ENCODE results near the gene PSMD3.
"Not testable (repeated sequence)": the region's sequence is repeated elsewhere in the genome, so short reads cannot be mapped to it uniquely, and the experiment has no call there.

The PSMD3 gene

DNA sequence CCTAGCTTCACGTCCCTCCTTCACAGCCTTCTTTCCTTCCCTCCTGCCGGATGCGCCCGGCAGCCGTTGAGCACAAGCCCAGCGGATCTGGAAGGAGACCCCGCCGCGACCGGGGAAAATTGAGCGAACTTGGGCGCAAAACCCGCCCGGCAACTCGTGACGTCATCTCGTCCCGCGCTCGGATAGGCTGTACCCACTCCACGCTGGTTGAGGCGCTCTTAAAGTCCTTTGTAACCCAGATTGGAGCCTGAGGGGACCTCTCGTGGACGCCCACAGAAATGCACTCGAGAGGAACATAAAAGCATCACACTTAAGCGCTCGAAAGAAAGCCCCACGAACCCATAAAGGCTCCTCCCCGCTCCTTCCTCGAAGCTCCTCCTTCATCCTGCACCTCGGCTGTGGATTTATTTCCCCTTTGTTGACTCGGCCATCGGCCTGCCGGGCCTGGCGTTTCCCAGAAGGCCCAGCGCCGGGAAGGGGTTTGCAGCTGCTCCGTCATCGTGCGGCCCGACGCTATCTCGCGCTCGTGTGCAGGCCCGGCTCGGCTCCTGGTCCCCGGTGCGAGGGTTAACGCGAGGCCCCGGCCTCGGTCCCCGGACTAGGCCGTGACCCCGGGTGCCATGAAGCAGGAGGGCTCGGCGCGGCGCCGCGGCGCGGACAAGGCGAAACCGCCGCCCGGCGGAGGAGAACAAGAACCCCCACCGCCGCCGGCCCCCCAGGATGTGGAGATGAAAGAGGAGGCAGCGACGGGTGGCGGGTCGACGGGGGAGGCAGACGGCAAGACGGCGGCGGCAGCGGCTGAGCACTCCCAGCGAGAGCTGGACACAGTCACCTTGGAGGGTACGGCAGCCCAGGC, at the start of gene PSMD3:
PSMD3 (plus strand) TSS at position 457 of the 856 bp plus-strand sequence; CDS start at position 621, 164 bp downstream.
- peak; percentile 99 for DNase-seq (ENCODE audit: low spot score)

GRCh38 chr17:39933912-39934311, 46.7 kb upstream of the PSMD3 start:
- DNase-seq (ENCODE audit: low spot score) = no peak

DNA sequence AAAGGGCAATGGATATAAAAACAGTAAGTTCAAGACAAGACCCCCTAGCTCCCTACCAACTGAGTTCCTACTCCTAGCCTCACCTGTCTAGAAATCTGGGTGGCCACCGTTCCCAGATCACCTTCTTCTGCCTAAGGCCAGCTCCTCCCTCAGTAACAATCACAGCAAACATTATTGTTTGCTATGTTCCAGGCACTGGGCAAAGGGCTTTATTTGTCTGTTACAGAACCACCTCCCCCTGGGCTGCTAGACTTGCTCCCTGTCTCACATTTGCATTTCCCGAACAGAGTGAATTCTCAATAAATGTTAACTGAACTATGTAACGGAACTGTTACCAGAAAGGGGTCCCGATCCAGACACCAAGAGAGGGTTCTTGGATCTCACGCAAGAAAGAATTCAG, 46.3 kb upstream of the PSMD3 start:
- DNase-seq (ENCODE audit: low spot score) = no peak

- DNase-seq (ENCODE audit: low spot score) = no peak
Observed at GRCh38 chr17:39935909-39936308, 44.7 kb upstream of the PSMD3 start.

GRCh38 chr17:39937447-39937846, 43.2 kb upstream of the PSMD3 start:
- DNase-seq (ENCODE audit: low spot score) = no peak

GRCh38 chr17:39938140-39938869, 42.3 kb upstream of the PSMD3 start:
- no peak for DNase-seq (ENCODE audit: low spot score)

DNA sequence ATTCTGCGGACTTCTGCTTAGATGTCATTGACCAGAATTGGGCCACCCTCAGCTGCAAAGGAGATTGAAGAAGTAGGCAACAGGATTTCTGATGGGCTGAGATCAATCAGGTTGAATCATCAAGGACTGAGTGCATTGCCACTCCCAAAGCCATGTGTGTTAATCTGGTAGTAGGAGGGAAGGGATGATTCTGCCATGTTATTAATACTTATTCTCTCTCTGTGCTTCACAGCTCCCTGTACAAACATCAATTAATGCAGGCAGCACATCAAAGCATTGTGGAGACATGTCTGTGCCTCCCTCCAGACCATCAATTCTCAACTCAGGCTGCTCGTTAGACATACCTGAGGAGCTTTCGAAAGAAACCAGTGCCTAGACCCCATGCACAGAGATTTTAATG, 41.5 kb upstream of the PSMD3 start:
- no peak for DNase-seq (ENCODE audit: low spot score)

DNA sequence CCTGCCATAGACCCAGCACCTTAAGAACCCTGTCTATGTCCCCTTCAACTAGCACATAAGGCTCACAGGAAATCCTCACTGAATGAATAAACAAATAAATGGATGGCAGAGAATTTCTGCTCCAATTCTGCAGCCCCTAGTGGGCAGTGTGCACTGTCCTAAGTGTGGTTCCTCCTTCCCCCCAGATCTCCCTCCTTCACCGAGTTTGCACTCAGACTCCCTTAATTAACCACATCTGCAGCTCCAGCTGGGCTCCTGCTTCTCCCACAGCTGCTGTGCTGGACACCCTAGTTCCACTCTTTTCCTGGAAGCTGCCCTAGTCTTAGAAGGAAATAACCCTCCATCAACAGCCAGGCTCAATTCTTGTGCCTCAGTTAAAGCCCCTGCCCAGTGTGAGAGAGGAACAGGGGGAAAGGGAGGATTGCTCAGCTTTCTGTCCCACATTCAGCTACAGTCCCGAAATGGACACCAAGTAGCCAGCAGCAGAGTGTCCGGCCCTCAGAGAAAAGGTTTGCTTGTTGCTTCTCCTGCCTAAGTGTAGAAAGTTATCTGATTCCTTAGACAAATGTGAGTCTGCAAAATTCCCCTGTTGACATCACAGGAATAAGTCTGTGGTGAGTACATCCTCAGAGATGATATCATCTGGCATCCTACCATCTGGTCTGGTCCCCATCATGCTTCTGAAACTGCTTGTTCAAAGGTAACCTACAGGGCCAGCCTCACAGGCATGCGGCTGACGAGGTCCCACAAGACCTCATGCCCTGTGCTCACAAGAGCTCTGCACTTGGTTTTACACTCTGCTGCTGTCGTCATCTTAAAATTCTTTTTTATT, 40.8 kb upstream of the PSMD3 start:
- peak; percentile 18 for DNase-seq (ENCODE audit: low spot score)

DNA sequence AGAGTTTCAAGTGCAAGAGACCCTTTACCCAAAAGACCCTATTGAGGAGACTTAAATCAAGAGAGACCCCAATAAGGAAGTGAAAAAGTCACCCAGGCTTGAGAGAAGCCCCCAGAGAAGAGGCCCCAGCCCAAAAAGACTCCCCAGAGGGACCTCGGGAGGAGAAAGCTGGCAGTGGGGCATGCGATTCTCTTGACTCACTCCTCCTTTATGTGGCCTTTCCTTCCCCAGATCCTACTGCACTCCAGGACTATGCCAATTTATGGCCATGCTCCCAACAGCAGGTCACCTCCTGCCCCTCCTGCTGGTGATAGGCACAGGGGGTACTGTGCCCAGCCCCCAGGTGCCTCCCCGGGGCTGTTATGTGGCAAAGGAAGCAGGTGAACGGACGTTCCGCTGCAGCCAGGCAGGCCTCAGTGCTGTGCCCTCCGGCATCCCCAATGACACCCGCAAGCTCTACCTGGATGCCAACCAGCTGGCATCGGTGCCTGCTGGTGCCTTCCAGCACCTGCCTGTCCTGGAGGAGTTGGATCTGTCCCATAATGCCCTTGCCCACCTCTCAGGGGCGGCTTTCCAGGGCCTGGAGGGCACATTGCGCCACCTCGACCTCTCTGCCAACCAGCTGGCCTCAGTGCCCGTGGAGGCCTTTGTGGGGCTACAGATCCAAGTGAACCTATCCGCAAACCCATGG, 36.8 kb upstream of the PSMD3 start:
- DNase-seq (ENCODE audit: low spot score) = no peak

DNA sequence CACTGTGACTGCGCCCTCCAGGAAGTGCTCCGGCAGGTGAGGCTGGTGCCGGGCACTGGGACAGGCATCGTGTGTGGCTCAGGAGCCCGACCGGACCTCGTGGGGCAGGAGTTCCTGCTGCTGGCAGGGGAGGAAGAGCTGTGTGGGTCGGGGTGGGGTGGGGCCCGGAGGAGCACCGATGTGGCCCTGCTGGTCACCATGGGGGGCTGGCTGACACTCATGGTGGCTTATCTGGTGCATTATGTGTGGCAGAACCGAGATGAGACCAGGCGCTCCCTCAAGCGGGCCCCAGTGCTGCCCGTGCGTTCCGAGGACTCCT, 36.3 kb upstream of the PSMD3 start:
- DNase-seq (ENCODE audit: low spot score) = no peak

- DNase-seq (ENCODE audit: low spot score) = no peak
Observed at GRCh38 chr17:39946551-39947330, 33.9 kb upstream of the PSMD3 start.

DNA sequence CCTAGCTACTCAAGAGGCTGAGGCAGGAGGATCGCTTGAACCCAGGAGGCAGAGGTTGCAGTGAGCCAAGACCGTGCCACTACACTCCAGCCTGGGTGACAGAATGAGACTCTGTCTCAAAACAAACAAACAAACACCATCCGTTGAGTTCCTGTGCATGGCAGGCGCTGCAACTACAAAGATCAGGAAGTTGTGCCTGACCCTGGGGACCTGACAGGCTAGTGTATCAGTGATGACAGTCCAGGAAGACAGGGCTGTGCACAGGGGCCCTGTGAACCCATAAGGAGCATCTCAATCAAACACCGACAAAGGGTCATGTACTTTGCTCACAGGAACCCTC, 32.1 kb upstream of the PSMD3 start:
- not testable (repeated sequence) for DNase-seq (ENCODE audit: low spot score)

GRCh38 chr17:39949028-39949427, 31.6 kb upstream of the PSMD3 start:
- DNase-seq (ENCODE audit: low spot score) = no peak

DNA sequence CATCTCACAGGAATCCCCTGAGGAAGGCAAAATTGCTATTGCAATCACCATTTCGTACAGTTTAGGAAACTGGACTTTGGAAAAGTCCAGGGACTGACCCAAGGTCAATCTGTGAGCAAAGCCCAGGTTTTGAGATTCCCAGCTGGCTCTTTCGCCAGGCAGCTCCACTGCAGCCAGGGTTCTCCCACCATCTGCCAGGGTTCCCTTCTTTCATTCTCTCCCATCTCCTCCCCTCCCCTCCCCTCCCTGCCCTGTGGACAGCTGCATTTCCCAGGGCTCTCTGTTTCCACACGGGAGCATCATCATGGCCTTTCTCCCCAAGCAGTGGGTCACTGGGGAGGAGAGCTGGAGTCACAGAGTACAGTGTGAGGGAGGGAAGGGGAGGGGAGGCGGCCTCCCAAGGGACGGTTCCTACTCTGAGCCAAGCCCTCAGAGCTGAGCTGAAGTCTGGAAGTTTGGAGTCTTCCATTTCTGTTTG, 29.7 kb upstream of the PSMD3 start:
- DNase-seq (ENCODE audit: low spot score) = no peak

DNA sequence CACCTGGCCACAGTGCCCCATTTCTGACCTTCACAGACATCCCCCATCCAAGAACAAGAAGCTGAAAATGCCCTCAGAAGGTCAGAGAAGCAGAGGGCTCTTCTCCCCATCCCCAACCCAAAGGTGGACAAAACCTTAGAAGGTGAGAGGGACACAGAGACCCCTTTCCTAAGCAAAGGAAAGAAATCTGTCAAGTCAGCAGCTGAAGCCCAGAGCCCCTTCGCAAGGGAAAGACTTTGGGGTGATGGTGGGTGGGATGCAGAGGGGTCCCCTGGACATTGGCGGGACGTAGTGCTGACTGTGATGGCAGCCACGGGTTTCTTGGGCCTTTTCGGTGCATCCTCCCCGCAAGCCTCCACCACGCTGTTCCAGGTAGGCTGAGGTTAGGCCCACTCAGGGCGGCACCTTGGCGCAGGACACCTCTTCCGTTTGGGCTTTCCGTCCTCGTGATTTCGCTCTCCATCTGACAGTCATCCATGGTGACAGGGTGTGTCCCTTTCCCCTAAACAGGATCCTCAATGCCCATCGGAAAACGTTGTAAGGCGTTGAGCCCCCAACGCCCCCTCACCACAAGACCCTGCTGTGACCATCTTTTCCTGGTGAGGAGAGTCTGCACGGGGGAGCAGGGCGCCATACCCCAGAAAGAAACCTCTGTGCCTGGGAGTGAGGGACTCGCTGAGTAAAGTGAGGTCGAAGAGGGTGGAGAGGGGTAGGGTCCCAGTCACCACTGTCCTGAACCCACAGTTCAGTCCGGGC, 28.5 kb upstream of the PSMD3 start:
- no peak for DNase-seq (ENCODE audit: low spot score)

DNA sequence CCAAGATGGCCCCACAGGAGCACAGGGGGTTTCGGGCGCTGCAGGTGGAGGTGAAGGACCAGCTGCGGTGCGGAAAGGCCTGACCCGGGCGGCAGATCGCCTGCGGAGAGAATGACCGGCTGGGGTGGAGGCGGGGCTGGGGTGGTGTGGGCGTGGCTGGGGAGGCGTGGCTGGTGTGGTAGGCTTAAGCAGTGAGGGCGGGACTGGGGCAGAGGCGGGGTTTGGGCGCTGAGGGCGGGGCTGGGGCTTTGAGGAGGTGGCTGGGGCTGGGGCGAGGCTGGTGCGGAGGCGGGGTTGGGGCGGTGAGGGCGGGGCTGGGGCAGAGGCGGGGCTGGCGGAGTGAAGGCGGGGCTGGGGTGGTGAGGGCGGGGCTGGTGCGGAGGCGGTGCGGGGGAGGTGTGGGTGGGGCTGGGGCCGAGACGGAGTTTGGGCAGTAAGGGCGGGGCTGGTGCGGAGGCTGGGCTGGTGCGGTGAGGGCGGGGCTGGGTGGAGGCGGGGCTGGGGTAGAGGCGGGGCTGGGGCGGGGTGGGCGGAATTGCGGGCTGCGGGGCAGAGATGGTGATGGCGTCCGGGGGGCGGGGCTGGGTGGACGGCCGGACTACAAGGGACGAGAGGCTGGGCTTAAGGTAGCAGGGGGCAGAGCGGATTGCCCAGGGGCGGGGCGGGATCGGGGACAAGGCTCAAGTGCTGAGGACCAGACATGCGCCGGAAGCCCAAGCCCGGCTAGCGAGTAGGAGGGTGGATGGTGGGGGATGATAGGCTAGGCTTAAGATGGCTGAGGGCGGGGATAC, 27.7 kb upstream of the PSMD3 start:
- peak; percentile 98 for DNase-seq (ENCODE audit: low spot score)

DNA sequence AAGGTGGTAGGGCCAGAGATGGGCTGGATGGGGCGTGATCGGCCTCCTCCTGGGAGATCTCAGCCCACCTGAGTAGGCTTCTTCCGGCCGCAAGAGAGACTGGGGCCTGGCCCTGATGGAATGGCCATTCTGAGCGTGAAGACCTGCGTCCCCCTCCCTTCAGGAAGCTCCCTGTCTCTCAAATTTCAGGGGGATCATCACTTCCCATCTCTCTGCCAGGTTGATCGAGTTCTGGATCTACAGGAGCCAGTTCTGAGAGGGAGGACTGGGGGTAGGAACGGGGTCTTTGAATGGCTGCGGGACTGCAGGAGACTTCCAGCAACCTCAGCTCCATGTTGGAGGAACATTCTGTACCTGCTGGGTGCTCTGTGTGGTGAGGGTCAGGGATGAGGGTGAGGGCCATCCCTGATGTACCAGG, 27.1 kb upstream of the PSMD3 start:
- no peak for DNase-seq (ENCODE audit: low spot score)

GRCh38 chr17:39954876-39955275, 25.7 kb upstream of the PSMD3 start:
- DNase-seq (ENCODE audit: low spot score) = no peak

- DNase-seq (ENCODE audit: low spot score) = no peak
Observed at GRCh38 chr17:39955726-39956225, 24.8 kb upstream of the PSMD3 start.
